ENCODE results near the gene VAV3. TPM values are rescaled to one million over a fixed set of nuclear protein-coding genes. Genes with fewer than 3 reads are reported as not detected.
"Not testable (repeated sequence)": the region's sequence is repeated elsewhere in the genome, so short reads cannot be mapped to it uniquely, and the experiment has no call there.

The VAV3 gene
- total RNA-seq, 1 donor from 2014 or later, result 0.64 TPM

GRCh38 chr1:107662971-107663370 lies 302.0 kb downstream of the VAV3 start:
- TF ChIP-seq, protein P1, sequence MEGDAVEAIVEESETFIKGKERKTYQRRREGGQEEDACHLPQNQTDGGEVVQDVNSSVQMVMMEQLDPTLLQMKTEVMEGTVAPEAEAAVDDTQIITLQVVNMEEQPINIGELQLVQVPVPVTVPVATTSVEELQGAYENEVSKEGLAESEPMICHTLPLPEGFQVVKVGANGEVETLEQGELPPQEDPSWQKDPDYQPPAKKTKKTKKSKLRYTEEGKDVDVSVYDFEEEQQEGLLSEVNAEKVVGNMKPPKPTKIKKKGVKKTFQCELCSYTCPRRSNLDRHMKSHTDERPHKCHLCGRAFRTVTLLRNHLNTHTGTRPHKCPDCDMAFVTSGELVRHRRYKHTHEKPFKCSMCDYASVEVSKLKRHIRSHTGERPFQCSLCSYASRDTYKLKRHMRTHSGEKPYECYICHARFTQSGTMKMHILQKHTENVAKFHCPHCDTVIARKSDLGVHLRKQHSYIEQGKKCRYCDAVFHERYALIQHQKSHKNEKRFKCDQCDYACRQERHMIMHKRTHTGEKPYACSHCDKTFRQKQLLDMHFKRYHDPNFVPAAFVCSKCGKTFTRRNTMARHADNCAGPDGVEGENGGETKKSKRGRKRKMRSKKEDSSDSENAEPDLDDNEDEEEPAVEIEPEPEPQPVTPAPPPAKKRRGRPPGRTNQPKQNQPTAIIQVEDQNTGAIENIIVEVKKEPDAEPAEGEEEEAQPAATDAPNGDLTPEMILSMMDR (IDR thresholded peaks at IDR 0.05), result no peak
- Histone ChIP-seq H3K4me1 (no peaks in the 10 kb centered on the region), H3K27ac (no peak overlapping the region), H3K36me3 (no peaks in the 10 kb centered on the region), H3K9me3 (no peaks in the 10 kb centered on the region), H3K27me3 (no peaks in the 10 kb centered on the region), H3K4me3 (no peak overlapping the region)
- no peak for DNase-seq (ENCODE audit: low spot score in 2 of 2)
- intact Hi-C loops (cut with DNase I), result no loop called here

DNA sequence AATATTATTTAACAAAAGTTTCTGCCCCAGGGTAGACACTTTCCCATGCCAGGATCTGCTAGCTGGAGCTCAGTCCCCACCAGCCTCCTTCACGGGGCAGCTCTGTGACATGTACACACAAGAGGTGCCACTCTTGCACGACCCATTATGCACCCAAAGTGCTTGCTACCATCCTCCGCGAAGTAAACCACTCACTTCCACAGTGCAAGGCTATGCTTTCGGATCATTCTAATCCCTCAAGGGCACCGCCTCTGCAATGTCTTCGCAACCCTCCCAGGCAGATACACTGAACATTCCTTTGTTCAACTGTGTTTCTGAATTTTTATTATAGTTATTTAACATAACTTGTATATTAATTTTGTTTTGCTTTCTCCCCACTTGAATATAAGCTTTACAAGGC lies 303.8 kb downstream of the VAV3 start:
- H3K27me3 ChIP-seq, result no peaks in the 10 kb centered on the region
- intact Hi-C loops (cut with DNase I), result no loop called here
- H3K9me3 ChIP-seq, result no peaks in the 10 kb centered on the region
- no peaks in the 10 kb centered on the region for H3K36me3 ChIP-seq
- no peak overlapping the region for H3K4me3 ChIP-seq
- no peak for DNase-seq (ENCODE audit: low spot score in 2 of 2)
- H3K4me1 ChIP-seq, result no peaks in the 10 kb centered on the region
- H3K27ac ChIP-seq, result no peak overlapping the region
- TF ChIP-seq, protein P1 (IDR thresholded peaks at IDR 0.05), result no peak

DNA sequence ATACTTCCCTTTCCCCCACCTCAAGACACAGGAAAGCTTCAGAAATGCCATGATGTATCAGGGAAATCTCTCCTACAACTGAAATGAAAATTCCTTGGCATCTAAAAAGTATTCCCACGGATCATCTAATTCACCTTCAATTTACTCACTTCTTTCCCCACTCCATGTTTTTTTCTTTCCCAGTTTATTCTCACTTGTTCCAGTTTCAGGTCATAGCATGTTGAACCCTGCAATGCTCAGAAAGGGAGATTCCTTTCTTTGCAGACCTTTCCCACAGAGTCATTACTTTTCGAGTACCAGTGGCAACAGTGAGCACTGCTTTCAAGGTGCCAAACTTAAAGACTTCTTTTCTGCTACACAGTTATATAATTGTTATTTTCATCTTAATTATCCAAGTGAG lies 305.0 kb downstream of the VAV3 start:
- intact Hi-C loops (cut with DNase I), result no loop called here

GRCh38 chr1:107657356-107657755 lies 307.6 kb downstream of the VAV3 start:
- Histone ChIP-seq H3K9me3 (no peaks in the 10 kb centered on the region), H3K27ac (no peak overlapping the region), H3K27me3 (no peaks in the 10 kb centered on the region), H3K36me3 (no peaks in the 10 kb centered on the region), H3K4me1 (no peaks in the 10 kb centered on the region), H3K4me3 (no peak overlapping the region)
- TF ChIP-seq, protein P1 (IDR thresholded peaks at IDR 0.05), result no peak
- DNase-seq (ENCODE audit: low spot score in 2 of 2), result no peak
- intact Hi-C loops (cut with DNase I), result no loop called here

More for the DNA sequence above, 305.0 kb downstream of the VAV3 start:
- Histone ChIP-seq H3K27me3 (no peaks in the 10 kb centered on the region), H3K9me3 (no peaks in the 10 kb centered on the region), H3K4me3 (no peak overlapping the region), H3K36me3 (no peaks in the 10 kb centered on the region), H3K27ac (no peak overlapping the region), H3K4me1 (no peaks in the 10 kb centered on the region)
- TF ChIP-seq, protein P1 (IDR thresholded peaks at IDR 0.05), result no peak
- no peak for DNase-seq (ENCODE audit: low spot score in 2 of 2)

GRCh38 chr1:107653765-107654164 lies 311.2 kb downstream of the VAV3 start:
- no peaks in the 10 kb centered on the region for H3K4me1 ChIP-seq
- H3K27ac ChIP-seq, result no peak overlapping the region
- H3K36me3 ChIP-seq, result no peaks in the 10 kb centered on the region
- DNase-seq (ENCODE audit: low spot score in 2 of 2), result no peak
- H3K27me3 ChIP-seq, result no peaks in the 10 kb centered on the region
- H3K9me3 ChIP-seq, result no peaks in the 10 kb centered on the region
- TF ChIP-seq, protein P1 (IDR thresholded peaks at IDR 0.05), result no peak
- intact Hi-C loops (cut with DNase I), result no loop called here
- no peak overlapping the region for H3K4me3 ChIP-seq

DNA sequence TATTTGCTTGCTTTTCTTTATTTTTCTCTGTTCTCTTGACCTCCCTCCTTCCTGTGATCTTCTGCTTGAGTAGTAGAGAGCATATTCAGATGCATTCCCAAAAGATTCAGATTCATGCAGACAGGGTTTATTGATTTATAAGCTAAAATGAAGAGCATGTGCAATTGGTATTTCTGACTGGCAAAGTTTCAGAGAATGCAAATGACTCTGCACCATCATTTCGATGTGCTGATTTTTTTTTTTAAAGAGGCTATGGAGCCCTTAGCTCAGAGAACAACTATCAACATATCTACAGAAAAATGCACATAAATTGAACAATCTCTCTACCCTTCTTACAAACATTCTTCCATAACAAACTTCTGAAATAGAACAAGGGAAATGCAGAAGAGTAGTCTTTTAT lies 312.0 kb downstream of the VAV3 start:
- no peak overlapping the region for H3K27ac ChIP-seq
- intact Hi-C loops (cut with DNase I), result no loop called here
- no peak overlapping the region for H3K4me3 ChIP-seq
- H3K9me3 ChIP-seq, result no peaks in the 10 kb centered on the region
- TF ChIP-seq, protein P1 (IDR thresholded peaks at IDR 0.05), result no peak
- H3K27me3 ChIP-seq, result no peaks in the 10 kb centered on the region
- no peaks in the 10 kb centered on the region for H3K36me3 ChIP-seq
- no peak for DNase-seq (ENCODE audit: low spot score in 2 of 2)
- no peaks in the 10 kb centered on the region for H3K4me1 ChIP-seq

- H3K4me1 ChIP-seq; H3K4me3 ChIP-seq; DNase-seq (ENCODE audit: low spot score in 2 of 2); H3K27ac ChIP-seq; H3K9me3 ChIP-seq; H3K36me3 ChIP-seq; H3K27me3 ChIP-seq; intact Hi-C loops (cut with DNase I): not testable (repeated sequence)
These were observed 314.2 kb downstream of the VAV3 start for GRCh38 chr1:107650825-107651224.

Data from ascending aorta (tissue), 2 donors.